HG03060 (cell line): Measurements from ENCODE around the gene SYNRG.

Source experiments
- ATAC-seq: cut with Tn5 transposase; IDR thresholded peaks from one replicate; pipeline ENCODE4 v1.9.1; 2021; ENCODE audit warnings: low read depth, moderate number of reproducible peaks; ENCODE audit not compliant: unreplicated experiment

The SYNRG gene

GRCh38 chr17:37510056-37510455, 99.2 kb downstream of the SYNRG start:
- ATAC-seq: no peak

- ATAC-seq: no peak
Measured at GRCh38 chr17:37507111-37507510, 102.1 kb downstream of the SYNRG start.

GRCh38 chr17:37506678-37507077, 102.5 kb downstream of the SYNRG start:
- no peak for ATAC-seq

GRCh38 chr17:37505333-37505732, 103.9 kb downstream of the SYNRG start:
- ATAC-seq: no peak

GRCh38 chr17:37503148-37503547, 106.1 kb downstream of the SYNRG start:
- ATAC-seq: no peak

- ATAC-seq: no peak
Measured at GRCh38 chr17:37502009-37502936, 106.9 kb downstream of the SYNRG start.

- ATAC-seq: no peak
Measured at GRCh38 chr17:37500378-37500777, 108.8 kb downstream of the SYNRG start.

- no peak for ATAC-seq
Measured at GRCh38 chr17:37494971-37495370, 114.2 kb downstream of the SYNRG start.

- no peak for ATAC-seq
Measured at GRCh38 chr17:37494401-37494831, 114.8 kb downstream of the SYNRG start.

GRCh38 chr17:37493249-37494027, 115.8 kb downstream of the SYNRG start:
- no peak for ATAC-seq

GRCh38 chr17:37492167-37492566, 117.1 kb downstream of the SYNRG start:
- no peak for ATAC-seq

GRCh38 chr17:37490638-37491614, 118.3 kb downstream of the SYNRG start:
- ATAC-seq: no peak

- no peak for ATAC-seq
Measured at GRCh38 chr17:37490022-37490587, 119.1 kb downstream of the SYNRG start.

- no peak for ATAC-seq
Measured at GRCh38 chr17:37489197-37490001, 119.8 kb downstream of the SYNRG start, which contains the start of gene DUSP14. Gene DUSP14 (plus strand): TSS chr17:37489891. CDS start chr17:37512273, 22,382 bp downstream.

GRCh38 chr17:37488607-37489196, 120.5 kb downstream of the SYNRG start:
- no peak for ATAC-seq

- ATAC-seq: no peak
Measured at GRCh38 chr17:37488009-37488604, 121.1 kb downstream of the SYNRG start.

GRCh38 chr17:37485938-37486570, 123.2 kb downstream of the SYNRG start:
- no peak for ATAC-seq
